RCC 7860 (cell line): Measurements from ENCODE around the gene TMEM201.
"Not testable (repeated sequence)": the region's sequence is repeated elsewhere in the genome, so short reads cannot be mapped to it uniquely, and the experiment has no call there.

Experiments used
- DNase-seq: peaks from one replicate; pipeline ENCODE4 v3.0.0-alpha.2; 2015; ENCODE audit warnings: low spot score
- FAIRE-seq: peaks from 2 replicates; lab custom pipeline; 2012; peaks lifted over from hg19 to GRCh38; lab: Jason Lieb, UNC

The TMEM201 gene

GRCh38 chr1:9588551-9589143, at the start of gene TMEM201:
TMEM201 (plus strand) TSS chr1:9588911; CDS start chr1:9588931, 20 bp downstream.
- DNase-seq: peak; percentile 72
- no peak for FAIRE-seq

- DNase-seq (no peak), FAIRE-seq (no peak)
Observed at GRCh38 chr1:9539165-9539828, 49.4 kb upstream of the TMEM201 start, which contains the start of gene SLC25A33. SLC25A33 (plus strand) TSS chr1:9539465; CDS start chr1:9539692, 227 bp downstream.

GRCh38 chr1:9539829-9540550, 48.7 kb upstream of the TMEM201 start:
- DNase-seq: no peak

GRCh38 chr1:9542430-9542829, 46.3 kb upstream of the TMEM201 start:
- no peak for DNase-seq

More at GRCh38 chr1:9539829-9540550, 48.7 kb upstream of the TMEM201 start:
- FAIRE-seq: no peak

GRCh38 chr1:9544926-9545325, 43.8 kb upstream of the TMEM201 start:
- DNase-seq: no peak
- FAIRE-seq: no peak

More at GRCh38 chr1:9542430-9542829, 46.3 kb upstream of the TMEM201 start:
- no peak for FAIRE-seq

GRCh38 chr1:9549955-9550546, 38.7 kb upstream of the TMEM201 start:
- FAIRE-seq (no peak), DNase-seq (no peak)

GRCh38 chr1:9551984-9552383, 36.7 kb upstream of the TMEM201 start:
- FAIRE-seq: no peak

GRCh38 chr1:9553736-9554144, 35.0 kb upstream of the TMEM201 start:
- no peak for DNase-seq
- FAIRE-seq: no peak

More at GRCh38 chr1:9551984-9552383, 36.7 kb upstream of the TMEM201 start:
- no peak for DNase-seq

GRCh38 chr1:9555942-9556341, 32.8 kb upstream of the TMEM201 start:
- no peak for DNase-seq
- FAIRE-seq: no peak

GRCh38 chr1:9557624-9558023, 31.1 kb upstream of the TMEM201 start:
- DNase-seq (no peak), FAIRE-seq (no peak)

GRCh38 chr1:9558271-9558945, 30.3 kb upstream of the TMEM201 start:
- DNase-seq: no peak
- no peak for FAIRE-seq

GRCh38 chr1:9558946-9559545, 29.7 kb upstream of the TMEM201 start:
- DNase-seq (no peak), FAIRE-seq (no peak)

- DNase-seq: no peak
- no peak for FAIRE-seq
Observed at GRCh38 chr1:9559673-9560072, 29.0 kb upstream of the TMEM201 start.

- not testable (repeated sequence) for FAIRE-seq, DNase-seq
Observed at GRCh38 chr1:9560090-9560489, 28.6 kb upstream of the TMEM201 start.

- FAIRE-seq (peak; percentile 11), DNase-seq (peak; percentile 64)
Observed at GRCh38 chr1:9561429-9561828, 27.3 kb upstream of the TMEM201 start.

GRCh38 chr1:9569267-9569666, 19.4 kb upstream of the TMEM201 start:
- FAIRE-seq (no peak), DNase-seq (no peak)

GRCh38 chr1:9570886-9571529, 17.7 kb upstream of the TMEM201 start:
- FAIRE-seq, DNase-seq: not testable (repeated sequence)

- FAIRE-seq: no peak
- no peak for DNase-seq
Observed at GRCh38 chr1:9573723-9574122, 15.0 kb upstream of the TMEM201 start.

GRCh38 chr1:9575486-9575885, 13.2 kb upstream of the TMEM201 start:
- DNase-seq: no peak
- FAIRE-seq: no peak

- no peak for FAIRE-seq
- no peak for DNase-seq
Observed at GRCh38 chr1:9576903-9577302, 11.8 kb upstream of the TMEM201 start.
